Measurements from ENCODE around the gene CALHM2.

DNA sequence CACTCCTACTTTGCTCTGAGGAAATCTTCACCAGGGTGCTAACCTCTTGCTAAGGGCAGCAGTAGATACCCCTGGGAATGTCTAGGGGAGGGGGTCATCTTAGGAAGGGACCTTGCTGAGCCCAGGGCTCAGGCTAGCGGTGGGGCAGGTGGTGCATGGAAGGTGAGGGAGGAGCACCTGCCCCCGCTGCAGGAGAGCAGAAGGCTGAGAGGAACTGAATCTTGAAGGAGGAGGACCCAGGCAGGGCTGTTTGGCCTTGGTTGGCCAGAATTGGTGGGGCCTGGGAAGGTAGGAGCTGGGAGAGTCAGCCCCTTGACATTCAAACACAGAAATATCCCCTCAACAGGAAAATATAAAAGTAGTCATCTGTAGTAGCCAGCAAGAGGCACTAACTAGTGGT, 19.8 kb upstream of the CALHM2 start:
- TF ChIP-seq, protein P1, sequence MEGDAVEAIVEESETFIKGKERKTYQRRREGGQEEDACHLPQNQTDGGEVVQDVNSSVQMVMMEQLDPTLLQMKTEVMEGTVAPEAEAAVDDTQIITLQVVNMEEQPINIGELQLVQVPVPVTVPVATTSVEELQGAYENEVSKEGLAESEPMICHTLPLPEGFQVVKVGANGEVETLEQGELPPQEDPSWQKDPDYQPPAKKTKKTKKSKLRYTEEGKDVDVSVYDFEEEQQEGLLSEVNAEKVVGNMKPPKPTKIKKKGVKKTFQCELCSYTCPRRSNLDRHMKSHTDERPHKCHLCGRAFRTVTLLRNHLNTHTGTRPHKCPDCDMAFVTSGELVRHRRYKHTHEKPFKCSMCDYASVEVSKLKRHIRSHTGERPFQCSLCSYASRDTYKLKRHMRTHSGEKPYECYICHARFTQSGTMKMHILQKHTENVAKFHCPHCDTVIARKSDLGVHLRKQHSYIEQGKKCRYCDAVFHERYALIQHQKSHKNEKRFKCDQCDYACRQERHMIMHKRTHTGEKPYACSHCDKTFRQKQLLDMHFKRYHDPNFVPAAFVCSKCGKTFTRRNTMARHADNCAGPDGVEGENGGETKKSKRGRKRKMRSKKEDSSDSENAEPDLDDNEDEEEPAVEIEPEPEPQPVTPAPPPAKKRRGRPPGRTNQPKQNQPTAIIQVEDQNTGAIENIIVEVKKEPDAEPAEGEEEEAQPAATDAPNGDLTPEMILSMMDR (IDR thresholded peaks at IDR 0.05; ENCODE audit: poor library complexity), result no peak
- TF ChIP-seq EZH2phosphoT487 (IDR thresholded peaks at IDR 0.05; ENCODE audit: low read depth, severe bottlenecking, unreplicated experiment), result no peak
